ENCODE results near the gene SOWAHA.

The SOWAHA gene

DNA sequence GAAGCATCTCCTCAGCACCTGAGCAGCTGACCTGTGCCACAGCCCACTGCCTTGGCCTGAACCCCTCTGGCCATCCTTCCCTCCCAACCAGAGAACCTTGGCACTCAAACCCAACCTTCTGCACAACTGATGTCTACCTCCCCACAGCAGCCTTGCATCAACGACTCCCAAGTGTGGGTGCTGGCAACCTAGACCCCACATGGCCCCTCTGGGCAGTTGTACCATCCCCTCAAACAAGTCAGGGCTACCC, 46.4 kb upstream of the SOWAHA start:
- CTCF ChIA-PET: interaction anchor here (0.6 to 1.1 kb wide), 2 partner anchors 11 to 150 kb away, joined by 4 to 6 read pairs; no protein-coding TSS in a partner anchor
- no peak for DNase-seq (ENCODE audit: low spot score)
- POLR2A ChIA-PET (ENCODE audit: low non-redundant PET): no interaction called here
- TF ChIP-seq, protein P1, sequence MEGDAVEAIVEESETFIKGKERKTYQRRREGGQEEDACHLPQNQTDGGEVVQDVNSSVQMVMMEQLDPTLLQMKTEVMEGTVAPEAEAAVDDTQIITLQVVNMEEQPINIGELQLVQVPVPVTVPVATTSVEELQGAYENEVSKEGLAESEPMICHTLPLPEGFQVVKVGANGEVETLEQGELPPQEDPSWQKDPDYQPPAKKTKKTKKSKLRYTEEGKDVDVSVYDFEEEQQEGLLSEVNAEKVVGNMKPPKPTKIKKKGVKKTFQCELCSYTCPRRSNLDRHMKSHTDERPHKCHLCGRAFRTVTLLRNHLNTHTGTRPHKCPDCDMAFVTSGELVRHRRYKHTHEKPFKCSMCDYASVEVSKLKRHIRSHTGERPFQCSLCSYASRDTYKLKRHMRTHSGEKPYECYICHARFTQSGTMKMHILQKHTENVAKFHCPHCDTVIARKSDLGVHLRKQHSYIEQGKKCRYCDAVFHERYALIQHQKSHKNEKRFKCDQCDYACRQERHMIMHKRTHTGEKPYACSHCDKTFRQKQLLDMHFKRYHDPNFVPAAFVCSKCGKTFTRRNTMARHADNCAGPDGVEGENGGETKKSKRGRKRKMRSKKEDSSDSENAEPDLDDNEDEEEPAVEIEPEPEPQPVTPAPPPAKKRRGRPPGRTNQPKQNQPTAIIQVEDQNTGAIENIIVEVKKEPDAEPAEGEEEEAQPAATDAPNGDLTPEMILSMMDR (conservative IDR thresholded peaks at IDR 0.05; ENCODE audit: low read depth): no peak
- H3K27ac ChIP-seq: no peak overlapping the region

DNA sequence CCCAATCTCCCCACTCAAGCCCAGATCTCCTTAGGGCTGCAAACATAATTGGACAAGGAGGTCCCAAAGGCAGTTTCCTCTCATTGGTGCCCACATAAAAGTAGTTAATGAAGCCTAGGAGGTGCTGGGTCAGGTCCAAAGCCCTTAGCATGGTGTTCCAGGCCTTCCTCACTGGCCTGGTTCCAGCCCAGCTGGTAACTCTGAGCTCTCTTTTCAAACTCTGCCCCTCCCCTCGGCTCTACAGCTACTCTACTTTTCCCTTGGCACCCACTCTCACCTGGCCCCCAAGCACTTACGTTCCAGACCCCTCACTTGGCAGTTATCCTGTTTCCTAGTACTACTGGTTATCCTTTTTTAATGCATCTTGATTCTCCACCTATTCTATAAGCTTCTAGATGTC, 46.0 kb upstream of the SOWAHA start:
- ChIA-PET CTCF (interaction anchor here (0.6 to 1.5 kb wide), 3 partner anchors 9 to 149 kb away, joined by 4 to 6 read pairs (median 4); no protein-coding TSS in a partner anchor), POLR2A (ENCODE audit: low non-redundant PET) (no interaction called here)
- no peak for DNase-seq (ENCODE audit: low spot score)
- TF ChIP-seq, protein P1 (conservative IDR thresholded peaks at IDR 0.05; ENCODE audit: low read depth): no peak
- H3K27ac ChIP-seq: no peak overlapping the region

DNA sequence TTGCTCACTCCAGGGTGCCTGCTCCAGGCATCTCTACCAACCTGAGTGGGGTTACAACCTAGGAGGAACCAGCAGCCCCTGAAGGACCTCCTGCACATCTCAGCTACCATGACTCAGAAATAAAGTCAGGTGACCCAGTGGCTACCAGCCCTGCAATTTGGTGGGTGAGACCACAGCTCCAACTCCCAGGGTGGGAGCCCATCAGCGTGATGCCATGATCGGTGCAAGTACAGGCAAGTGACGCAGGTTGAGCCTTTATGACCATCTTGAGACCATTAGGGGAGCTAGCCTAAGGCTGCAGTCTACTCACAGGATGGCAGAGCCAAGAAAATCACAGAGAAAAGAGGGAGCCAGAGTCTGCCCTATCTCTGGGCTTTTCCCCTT, 44.6 kb upstream of the SOWAHA start:
- no peak for DNase-seq (ENCODE audit: low spot score)
- no peak overlapping the region for H3K27ac ChIP-seq
- CTCF ChIA-PET: interaction anchor here (0.5 to 1.5 kb wide), 2 partner anchors 11 to 63 kb away, joined by 3 to 4 read pairs; no protein-coding TSS in a partner anchor
- POLR2A ChIA-PET (ENCODE audit: low non-redundant PET): no interaction called here
- TF ChIP-seq, protein P1 (conservative IDR thresholded peaks at IDR 0.05; ENCODE audit: low read depth): no peak

DNA sequence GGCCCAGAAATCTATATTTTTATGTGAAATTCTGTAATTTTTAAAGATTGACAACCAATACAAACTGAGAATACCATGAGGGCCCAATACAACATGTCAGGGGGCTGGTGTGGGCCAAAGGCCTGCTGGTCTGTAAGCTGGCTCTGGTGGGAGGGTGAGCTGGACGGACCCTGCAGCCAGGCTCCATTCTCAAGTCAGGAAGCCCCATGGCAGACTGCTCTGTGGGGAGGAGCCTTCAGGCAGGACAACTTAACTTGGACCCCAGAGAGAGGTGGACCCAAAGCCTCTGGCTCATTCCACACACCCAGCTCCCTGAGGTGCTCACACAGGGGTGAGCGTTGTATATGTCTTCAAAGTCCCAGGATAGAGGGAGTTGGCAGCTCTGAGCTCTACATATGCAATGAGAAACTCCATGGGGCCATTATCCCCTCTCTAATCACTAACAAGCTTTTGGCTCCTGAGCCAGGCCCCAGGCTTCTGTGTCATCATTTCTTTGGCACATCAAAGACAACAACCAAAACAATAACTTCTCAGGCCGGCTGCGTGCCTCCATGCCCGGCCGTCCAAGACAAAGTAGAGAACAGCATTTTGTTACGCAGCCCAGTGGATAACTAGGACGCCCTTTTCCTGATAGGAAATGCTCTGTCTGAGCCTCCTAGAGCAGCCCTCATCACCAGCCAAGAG, 42.5 kb upstream of the SOWAHA start:
- no peak for DNase-seq (ENCODE audit: low spot score)
- no peak overlapping the region for H3K27ac ChIP-seq
- TF ChIP-seq, protein P1 (conservative IDR thresholded peaks at IDR 0.05; ENCODE audit: low read depth): no peak
- POLR2A ChIA-PET (ENCODE audit: low non-redundant PET): interaction anchor here (0.6 kb wide), 1 partner anchor 317 kb away, joined by 4 read pairs; no protein-coding TSS in a partner anchor
- CTCF ChIA-PET: no interaction called here

DNA sequence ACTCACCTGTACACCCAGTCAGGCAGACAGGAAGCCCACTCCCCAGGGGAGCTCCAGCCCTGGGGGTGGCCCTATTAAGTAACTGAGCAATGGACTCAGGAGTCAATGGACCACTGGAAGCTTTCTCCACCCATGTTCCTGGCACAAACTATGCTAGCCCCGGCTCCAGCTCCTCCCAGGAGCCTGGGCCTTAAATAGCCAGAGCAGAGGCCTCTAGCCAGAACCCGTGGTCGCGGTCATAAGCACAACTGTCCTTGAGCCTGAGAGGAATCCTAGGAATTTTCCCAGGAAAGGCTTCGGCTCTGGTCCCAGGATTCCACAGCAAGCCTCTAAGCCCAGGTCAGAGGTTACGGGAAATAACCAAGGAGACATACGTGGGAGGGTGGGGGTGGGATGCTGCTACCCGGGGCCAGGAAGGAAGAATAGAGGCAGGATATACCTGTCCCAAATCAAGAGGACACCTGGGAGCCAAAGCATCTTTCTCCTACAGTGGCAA, 41.6 kb upstream of the SOWAHA start:
- POLR2A ChIA-PET (ENCODE audit: low non-redundant PET): no interaction called here
- H3K27ac ChIP-seq: no peak overlapping the region
- DNase-seq (ENCODE audit: low spot score): no peak
- TF ChIP-seq, protein P1 (conservative IDR thresholded peaks at IDR 0.05; ENCODE audit: low read depth): no peak
- CTCF ChIA-PET: interaction anchor here (0.6 kb wide), 1 partner anchor 488 kb away, joined by 4 read pairs; no protein-coding TSS in a partner anchor

DNA sequence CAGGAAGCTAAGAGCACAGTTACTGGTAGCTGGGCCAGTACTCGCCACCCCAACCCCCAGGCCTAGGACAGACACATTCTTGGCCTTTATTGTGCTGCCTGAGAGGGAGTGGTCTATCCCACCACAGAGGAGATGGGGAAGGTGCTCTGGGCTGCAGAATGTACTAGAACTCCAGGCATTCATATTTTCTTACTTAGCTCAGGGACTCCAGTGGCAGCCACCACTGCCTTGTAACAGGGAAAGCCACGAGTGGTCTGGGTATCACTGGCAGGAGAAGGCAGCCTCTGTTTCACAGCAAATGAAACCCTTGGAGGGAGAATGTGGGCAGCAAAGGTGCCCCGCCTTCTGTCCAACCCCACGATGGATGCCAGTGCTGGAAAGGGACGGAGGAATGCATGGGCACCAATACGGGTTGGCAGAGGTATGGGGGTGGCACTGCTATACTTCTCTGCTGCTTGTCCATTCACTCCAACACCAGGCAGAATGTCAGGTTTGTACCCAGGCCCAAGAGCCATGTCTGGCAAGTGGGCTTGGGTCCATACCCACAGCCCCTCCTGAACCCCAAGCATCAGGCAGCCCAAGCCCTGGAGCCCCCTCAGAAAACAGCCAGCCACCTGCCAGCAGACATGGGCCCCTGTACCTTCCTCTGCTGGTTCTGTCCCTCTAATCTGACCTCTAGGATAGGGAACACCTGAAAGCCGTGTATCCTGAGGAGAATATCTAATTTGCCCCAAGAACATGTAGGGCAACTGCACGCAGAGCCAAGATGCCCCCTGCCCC, 40.6 kb upstream of the SOWAHA start:
- no peak for DNase-seq (ENCODE audit: low spot score)
- POLR2A ChIA-PET (ENCODE audit: low non-redundant PET): no interaction called here
- CTCF ChIA-PET: interaction anchor here (0.6 kb wide), 1 partner anchor 489 kb away, joined by 4 read pairs; no protein-coding TSS in a partner anchor
- TF ChIP-seq, protein P1 (conservative IDR thresholded peaks at IDR 0.05; ENCODE audit: low read depth): no peak
- no peak overlapping the region for H3K27ac ChIP-seq

All from RWPE1 (cell line).